ENCODE results near the gene ANKFN1. TPM values are rescaled to one million over a fixed set of nuclear protein-coding genes. Genes with fewer than 3 reads are reported as not detected.

ANKFN1 gene
- total RNA-seq, 4 donors from 2014 or later = 0.16 to 0.27 TPM; not detected in 2

DNA sequence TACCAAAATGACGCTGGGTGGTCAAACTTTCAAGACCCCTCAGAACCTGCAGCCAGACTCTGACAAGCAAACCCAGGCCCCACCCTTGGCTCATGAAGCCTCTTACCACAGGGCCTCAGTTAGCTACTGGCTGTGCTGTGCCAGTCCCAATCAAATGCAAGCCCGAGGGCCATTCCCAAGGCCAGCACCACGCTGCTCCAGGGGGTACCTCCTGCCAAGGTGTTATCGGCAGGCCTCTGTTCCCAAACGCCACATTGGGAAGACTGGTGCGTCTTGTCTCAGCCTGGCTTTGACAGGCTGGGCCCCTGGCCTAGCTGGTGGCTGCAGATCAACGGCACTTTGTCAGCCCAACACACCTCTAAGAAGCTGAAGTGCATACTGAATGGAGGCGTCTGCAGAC is 404.4 kb downstream of the ANKFN1 start:
- intact Hi-C loops (cut with DNase I; ENCODE audit: low total_unique reads) (no loop called here), in situ Hi-C loops (cut with MboI; ENCODE audit: low sequenced_read_pairs in 4 of 4) (no loop called here)
- no peak for DNase-seq
- H3K9me3 ChIP-seq = no peaks in the 10 kb centered on the region
- no peaks in the 10 kb centered on the region for H3K36me3 ChIP-seq
- no peaks in the 10 kb centered on the region for H3K4me1 ChIP-seq
- no peaks in the 10 kb centered on the region for H3K27me3 ChIP-seq
- ATAC-seq = no peak
- no peak overlapping the region for H3K27ac ChIP-seq
- H3K4me3 ChIP-seq = no peak overlapping the region
- TF ChIP-seq, protein P1, sequence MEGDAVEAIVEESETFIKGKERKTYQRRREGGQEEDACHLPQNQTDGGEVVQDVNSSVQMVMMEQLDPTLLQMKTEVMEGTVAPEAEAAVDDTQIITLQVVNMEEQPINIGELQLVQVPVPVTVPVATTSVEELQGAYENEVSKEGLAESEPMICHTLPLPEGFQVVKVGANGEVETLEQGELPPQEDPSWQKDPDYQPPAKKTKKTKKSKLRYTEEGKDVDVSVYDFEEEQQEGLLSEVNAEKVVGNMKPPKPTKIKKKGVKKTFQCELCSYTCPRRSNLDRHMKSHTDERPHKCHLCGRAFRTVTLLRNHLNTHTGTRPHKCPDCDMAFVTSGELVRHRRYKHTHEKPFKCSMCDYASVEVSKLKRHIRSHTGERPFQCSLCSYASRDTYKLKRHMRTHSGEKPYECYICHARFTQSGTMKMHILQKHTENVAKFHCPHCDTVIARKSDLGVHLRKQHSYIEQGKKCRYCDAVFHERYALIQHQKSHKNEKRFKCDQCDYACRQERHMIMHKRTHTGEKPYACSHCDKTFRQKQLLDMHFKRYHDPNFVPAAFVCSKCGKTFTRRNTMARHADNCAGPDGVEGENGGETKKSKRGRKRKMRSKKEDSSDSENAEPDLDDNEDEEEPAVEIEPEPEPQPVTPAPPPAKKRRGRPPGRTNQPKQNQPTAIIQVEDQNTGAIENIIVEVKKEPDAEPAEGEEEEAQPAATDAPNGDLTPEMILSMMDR (IDR thresholded peaks at IDR 0.05 in 4 of 5, conservative IDR thresholded peaks at IDR 0.05 in 1 of 5) = no peak
- no peak for TF ChIP-seq POLR2A (IDR thresholded peaks at IDR 0.05)

DNA sequence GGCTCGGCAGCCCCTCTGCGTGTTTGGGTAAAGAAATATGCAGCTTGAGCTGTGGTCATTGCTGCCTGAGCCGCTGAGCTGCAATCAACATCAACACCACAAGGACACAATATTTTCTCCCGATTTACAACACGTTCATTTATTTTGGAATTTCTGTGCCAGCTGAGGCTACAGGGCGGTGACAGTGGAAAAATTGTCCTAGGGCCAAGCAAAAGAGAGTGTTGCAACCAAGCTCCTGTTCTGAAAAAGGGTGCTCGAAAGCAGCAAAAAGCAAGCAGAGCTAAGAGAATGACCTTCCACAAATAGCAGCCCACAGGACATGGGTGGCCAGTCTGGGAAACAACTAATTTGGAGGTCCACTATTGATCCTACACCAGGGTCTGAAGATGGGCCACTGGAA is 404.8 kb downstream of the ANKFN1 start:
- Histone ChIP-seq H3K27me3 (no peaks in the 10 kb centered on the region), H3K27ac (no peak overlapping the region), H3K4me3 (no peak overlapping the region), H3K36me3 (no peaks in the 10 kb centered on the region), H3K9me3 (no peaks in the 10 kb centered on the region), H3K4me1 (no peaks in the 10 kb centered on the region)
- ATAC-seq (peak in 1 of 2 donors; percentile 30), DNase-seq (no peak)
- intact Hi-C loops (cut with DNase I; ENCODE audit: low total_unique reads) (no loop called here), in situ Hi-C loops (cut with MboI; ENCODE audit: low sequenced_read_pairs in 4 of 4) (no loop called here)
- TF ChIP-seq, protein P1 (IDR thresholded peaks at IDR 0.05 in 4 of 5, conservative IDR thresholded peaks at IDR 0.05 in 1 of 5) = no peak
- no peak for TF ChIP-seq POLR2A (IDR thresholded peaks at IDR 0.05)
